NCI-H526 (cell line): ENCODE data around the gene OR2T2.
"Not testable (repeated sequence)": the region's sequence is repeated elsewhere in the genome, so short reads cannot be mapped to it uniquely, and the experiment has no call there.

Experiments used
- DNase-seq, 2 experiments: peaks; one replicate each; lab custom pipeline; 2025; lab: John Stamatoyannopoulos, UW

The OR2T2 gene

DNA sequence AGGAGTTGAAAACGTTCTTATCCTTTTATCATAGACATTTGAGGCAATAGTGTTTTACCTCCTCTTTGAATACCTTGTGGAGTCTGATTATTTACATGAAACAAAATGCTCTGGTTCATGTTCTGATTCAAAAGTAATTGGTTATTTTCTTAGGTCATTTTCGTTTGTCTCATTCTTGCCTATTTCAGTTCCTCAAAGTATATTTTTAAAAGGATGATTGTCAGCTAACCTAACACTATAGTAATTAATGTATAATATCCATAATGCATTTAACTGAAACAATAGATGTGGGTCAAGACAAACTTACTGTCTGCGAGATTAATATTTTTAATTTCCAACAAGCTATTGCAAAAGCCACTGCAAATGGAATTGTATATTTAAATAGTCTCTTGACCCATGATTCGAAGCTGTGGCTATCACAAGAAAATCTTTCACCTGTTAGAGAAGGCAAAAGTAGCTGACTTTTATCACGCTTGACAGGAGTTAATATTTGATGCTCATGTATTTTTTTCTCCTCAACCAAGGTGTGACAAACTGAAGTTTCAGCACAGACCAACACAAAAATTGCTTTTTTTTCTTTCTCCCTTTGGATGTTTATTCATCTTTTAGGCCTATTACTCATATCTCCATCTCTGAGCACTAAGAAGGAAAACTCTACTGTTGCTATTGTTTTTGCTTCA is 5.2 kb downstream of the OR2T2 start:
- not testable (repeated sequence) for DNase-seq

DNA sequence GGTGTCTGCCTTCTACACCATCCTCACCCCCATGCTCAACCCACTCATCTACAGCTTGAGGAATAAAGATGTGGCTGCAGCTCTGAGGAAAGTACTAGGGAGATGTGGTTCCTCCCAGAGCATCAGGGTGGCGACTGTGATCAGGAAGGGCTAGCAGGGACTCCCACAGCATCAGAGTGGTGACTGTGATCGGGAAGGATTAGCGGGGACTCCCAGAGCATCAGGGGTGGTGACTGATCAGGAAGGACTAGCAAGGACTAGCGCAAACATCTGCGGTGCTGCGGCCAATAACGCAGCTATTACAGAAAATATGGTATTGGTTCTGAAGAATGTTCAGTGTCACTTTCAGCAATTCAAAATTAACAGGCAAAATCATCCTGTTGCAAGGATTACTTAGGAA is 8.2 kb downstream of the OR2T2 start:
- DNase-seq = not testable (repeated sequence)

GRCh38 chr1:248455045-248455444 is 9.6 kb downstream of the OR2T2 start:
- not testable (repeated sequence) for DNase-seq

- not testable (repeated sequence) for DNase-seq
Observed at GRCh38 chr1:248456635-248457034, 11.2 kb downstream of the OR2T2 start.

DNA sequence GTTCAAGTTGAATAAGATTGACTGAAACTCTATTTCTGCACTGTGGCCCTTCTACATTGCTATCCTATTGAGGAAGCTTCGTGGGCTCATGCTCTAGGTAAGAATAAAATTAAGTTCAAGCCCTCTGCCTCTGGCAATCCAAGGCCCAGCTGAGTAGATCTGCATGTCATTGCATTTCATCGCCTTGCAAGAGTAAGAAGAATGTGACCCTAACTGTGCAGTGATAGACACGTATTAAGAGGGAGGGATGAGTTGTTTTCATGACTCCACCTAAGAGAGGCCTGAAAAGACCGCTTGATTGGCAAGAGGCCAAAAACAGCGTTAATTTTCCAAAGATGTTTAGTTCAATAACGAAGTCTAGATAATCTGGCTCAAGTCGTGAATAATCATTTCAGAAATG is 13.7 kb downstream of the OR2T2 start:
- not testable (repeated sequence) for DNase-seq

DNA sequence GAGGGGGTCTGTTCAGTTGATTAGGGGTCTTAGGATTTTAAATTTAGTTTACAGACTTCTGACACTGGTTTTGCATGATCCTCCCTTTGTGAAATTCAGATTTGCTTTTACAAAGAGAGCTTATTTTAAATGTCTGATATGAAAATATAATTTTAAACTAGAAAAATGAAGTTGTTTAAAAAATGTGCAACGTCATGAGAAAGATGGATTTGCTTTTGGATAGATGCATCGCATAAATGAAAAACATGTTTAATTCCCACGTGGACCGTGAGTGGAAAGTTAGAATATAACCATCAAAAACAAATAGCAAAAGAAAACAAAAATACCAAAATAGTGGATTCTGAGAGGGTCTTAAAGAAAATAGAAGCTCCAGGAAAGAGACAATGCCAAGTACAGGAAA is 25.7 kb downstream of the OR2T2 start:
- DNase-seq = no peak

- DNase-seq = not testable (repeated sequence)
Observed at GRCh38 chr1:248472111-248472510, 26.7 kb downstream of the OR2T2 start.

DNA sequence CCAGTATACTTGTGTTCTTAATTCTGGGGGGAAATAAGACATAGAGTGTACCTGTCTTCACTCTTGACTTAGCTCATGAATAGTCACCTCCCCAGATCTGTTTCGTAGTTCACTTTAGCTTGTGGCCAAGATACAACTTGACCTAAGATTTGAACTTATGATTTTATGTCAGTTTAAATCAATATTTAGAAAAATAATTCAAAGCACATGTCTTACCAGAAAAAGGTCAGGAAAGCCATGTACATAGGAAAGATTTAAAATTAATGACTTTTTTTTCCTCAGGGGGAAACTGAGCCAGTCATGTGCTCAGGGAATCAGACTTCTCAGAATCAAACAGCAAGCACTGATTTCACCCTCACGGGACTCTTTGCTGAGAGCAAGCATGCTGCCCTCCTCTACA is 27.6 kb downstream of the OR2T2 start, which contains the start of gene OR2T3:
TSS of gene OR2T3 (plus strand) at position 301 of the 400 bp plus-strand sequence. CDS start at position 301, 0 bp downstream.
- DNase-seq = not testable (repeated sequence)

DNA sequence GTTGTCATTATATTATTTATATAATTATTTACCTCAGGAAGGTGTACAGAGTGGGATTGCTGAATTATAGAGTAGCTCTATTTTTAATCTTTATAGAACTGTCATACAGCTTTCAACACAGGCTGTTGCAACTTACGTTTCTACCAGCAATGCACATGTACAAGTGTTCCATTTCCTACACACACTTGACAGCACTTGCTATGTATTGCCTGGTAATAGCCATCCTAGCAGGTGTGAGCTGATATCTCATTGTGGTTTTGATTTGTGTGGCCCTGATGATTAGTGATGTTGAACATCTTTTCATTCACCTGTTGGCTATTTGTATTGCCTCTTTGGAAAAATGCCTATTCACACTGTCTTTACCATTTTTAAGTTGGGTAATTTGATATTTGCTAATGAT is 30.2 kb downstream of the OR2T2 start:
- DNase-seq = not testable (repeated sequence)

DNA sequence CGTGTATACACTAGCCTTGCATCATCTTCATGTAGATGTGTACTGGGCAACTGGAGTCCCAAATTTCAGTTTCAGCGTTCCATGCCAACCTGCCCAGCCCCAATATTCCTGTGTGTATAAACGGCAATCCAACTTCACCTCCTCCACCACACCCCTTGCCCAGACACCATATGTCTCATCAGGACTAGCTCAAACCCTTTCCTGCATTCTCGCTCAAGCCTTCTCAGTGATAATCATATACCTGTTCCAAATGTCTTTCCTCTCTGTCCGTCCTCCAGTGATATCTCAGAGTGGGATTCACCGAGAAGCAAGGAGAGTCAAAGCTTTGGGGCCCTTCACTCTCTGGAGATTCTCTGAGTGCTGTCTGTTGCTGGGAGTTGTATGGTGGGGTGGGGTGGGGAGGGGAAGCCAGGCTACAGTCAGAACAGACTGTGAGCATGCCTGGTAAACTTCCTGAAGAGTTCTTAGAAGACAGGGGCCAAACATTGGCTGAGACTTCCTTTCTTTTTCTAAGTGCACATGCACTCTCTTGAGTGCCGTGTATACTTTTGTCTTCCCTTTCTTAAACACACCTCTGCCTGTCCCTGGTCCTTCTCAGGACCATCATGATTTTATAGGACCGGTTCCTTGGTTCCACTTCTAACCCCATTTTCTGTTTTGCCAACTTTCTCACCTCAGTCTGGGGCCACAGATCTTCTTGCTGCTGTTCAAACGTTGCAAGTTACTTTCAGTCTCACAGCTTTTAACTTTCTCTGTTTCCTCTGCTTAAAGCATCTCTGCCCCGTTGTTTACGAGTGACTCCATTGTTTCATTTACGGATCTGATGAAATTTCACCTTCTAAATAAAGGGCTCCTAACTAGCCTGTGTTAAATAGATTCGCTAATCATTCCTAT is 36.5 kb downstream of the OR2T2 start:
- DNase-seq = not testable (repeated sequence)

GRCh38 chr1:248488289-248488688 is 42.9 kb downstream of the OR2T2 start, which contains the start of gene OR2T5:
OR2T5 (plus strand) TSS chr1:248488589; CDS start chr1:248488589, 0 bp downstream.
- not testable (repeated sequence) for DNase-seq

- not testable (repeated sequence) for DNase-seq
Observed at GRCh38 chr1:248496661-248497060, 51.2 kb downstream of the OR2T2 start.

DNA sequence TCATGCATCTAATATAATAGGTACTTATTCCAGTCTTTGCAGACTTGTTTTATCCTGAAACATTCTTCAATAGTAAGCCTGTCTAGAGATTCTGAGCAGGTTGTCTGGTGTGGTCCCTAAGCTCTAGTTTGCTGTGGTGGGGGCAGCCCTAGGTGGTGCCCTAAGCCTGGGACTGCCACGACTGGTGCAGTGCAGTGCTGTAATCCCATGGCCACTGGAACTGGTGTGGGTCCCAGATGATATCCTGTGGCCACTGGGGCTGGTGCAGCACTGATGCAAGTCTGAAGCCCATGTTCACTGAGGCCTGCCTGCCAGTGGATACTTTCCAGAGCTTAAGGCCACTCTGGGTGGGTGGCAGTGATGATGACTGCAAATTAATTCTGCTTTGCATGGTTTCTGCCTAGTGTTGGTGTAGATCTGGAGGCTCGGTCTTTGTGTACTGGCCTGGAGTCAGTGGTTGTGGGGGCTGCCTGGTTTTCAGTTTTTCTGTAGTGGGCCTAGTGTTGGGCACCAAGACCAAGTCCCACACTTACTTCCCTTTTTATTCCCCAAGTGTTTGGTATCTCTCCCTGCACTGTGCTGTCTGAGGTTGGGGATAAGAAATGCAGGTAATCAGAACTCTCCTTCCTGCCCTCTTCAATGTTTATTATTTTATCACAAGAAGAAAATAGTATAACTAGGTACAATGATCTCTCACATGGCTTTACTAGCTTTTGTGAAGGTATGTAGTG is 55.0 kb downstream of the OR2T2 start:
- DNase-seq = not testable (repeated sequence)
